GM19043 (cell line): ENCODE measurements around the gene CLIC5.
A peak's percentile ranks its signal among the peaks of the same experiment; 100 is the strongest.
"Not testable (repeated sequence)": the region's sequence is repeated elsewhere in the genome, so short reads cannot be mapped to it uniquely, and the experiment has no call there.

Source experiments
- ATAC-seq: cut with Tn5 transposase; IDR thresholded peaks from one replicate; pipeline ENCODE4 v1.9.1; 2021; ENCODE audit warnings: low read depth; ENCODE audit not compliant: unreplicated experiment

Gene CLIC5

DNA sequence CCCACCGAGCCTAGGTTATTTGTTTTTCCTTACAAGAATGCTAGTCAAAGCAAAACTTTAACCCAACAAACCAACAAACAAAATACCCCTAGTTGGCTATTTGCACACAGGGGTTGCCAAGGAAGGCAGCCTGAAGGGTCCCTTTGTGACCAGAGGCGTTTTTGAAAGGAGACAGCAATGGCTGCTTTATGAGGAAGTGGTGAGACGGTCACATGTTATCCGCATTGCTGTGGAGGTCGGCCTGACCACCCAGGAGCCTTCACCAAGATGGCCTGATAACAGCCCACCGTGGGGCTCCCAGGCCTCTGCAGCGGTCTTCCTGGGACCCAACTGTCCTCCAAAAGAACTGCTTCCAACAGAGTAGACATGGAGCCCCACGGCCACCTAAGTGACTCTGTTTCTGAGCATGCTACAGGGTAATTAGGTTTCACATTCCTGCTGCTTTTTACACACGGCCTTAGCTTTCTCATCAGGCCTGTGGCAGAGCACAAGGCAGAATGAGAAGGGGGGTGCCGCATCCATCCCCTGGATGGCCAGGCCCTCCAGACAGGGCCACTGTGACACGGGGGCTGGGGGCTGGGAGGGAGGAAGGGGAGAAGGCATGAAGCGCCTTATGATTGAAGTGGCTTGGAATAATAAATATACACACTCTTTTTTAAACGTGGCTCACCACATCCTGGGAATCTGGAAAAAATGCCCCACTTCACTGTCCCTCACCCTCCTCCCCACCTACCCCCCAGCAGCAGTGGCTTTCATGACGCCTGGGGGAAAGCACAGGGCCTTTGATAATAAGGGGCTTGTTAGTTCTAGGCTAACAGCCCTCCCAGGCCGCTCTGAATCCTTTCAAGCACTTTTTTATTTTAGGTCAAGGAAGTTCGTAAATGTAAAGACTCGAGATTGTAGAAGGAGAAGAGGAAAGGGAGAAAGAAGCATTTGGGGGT lies 86.0 kb downstream of the CLIC5 start:
- no peak for ATAC-seq

DNA sequence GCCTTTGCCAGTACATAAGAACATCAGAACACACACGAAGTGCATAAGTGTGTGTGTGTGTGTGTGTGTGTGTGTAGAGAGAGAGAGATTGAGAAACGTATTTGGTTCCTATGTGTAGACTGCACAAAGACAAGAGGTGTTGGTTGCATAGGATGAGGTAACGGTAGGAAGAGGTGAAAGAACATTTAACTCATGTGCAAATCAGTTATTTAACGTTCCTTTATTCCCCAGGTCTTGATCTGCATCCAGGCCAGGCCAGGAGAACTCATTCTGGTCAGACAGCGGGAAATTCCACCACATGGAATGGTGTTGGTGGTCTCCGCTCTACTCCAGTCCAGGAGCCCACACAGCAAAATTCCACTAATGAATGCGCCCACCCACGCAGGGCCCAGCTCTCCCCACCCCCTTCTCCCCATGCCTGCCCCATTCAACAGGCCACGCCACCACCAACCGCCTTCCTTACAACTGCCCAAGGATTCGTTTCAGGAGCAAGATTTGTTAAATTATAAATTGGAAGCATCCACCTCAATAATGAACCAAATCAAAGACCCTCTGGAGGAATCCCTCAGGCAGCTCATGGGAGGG lies 86.8 kb downstream of the CLIC5 start:
- no peak for ATAC-seq

- ATAC-seq = no peak
Measured at GRCh38 chr6:45927421-45928320, 88.0 kb downstream of the CLIC5 start.

DNA sequence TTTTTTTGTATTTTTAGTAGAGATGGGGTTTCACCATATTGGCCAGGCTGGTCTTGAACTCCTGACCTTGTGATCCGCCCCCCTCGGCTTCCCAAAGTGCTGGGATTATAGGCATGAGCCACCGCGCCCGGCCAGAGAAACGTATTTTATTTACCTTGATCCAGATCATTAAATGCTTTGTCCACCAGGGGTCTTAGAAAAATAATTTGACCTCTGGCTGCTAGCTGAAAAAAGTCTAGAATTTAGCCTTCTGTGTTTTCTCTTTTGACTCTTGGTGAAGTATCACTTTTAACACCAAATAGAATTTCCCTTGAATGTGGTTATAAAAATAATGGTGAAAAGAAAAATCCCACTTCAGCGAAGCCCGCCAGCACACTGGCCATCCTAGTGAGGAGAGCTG lies 89.2 kb downstream of the CLIC5 start:
- ATAC-seq = not testable (repeated sequence)

GRCh38 chr6:45924763-45925342 lies 90.8 kb downstream of the CLIC5 start:
- ATAC-seq = no peak

DNA sequence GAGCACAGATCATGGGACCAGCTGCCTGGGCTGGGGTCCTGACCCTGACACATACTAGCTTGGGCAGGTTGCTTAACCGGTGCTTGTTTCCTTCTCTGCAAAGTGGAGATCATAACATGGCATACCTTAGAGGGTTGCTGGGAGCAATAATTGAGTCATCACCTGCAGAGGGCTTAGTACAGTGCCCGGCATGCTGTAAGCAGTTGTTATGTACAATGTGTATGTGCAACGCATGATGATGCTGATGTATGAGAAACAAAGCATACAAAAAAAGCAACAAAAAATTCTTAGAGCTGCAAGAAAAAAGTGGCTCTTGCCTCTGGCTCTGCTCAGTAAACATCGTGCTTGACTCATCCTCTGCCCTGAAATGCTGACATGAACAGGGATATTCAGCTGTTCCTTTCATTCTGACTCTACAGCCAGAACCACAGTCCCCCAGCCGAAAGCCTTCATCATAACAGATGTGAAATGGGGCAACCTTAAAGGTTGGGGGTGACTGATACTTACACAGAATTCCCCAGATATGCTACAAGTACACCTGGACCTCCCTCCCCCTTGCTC lies 91.7 kb downstream of the CLIC5 start:
- ATAC-seq = peak; percentile 58

DNA sequence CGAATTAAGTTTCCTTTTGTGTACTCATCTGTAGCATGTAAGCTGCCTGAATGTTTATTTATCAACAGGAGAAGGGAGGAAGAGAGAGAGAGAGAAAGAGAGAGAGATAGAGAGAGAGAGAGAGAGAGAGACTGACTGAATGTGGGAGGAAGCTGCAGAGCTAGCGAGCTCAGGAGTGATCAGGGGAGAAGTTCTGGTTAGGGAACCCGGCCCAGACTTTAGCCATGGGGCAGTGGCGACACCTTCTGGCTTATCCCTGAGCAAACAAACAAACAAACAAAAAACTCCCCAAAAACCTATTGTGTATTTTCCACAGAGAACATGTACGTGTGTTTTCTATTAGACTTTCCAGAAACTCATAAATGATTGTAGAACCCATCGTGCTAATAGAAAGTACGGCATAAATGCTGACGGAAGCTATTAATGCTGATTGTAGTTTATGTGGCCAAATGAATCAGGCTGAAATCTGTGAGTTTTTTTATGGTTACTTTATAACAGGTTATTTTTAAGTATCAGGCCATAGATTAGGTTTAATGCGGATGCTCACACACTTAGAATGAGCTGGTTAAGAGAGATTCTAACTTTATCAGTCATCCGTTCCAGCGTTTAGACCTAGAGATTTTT lies 92.8 kb downstream of the CLIC5 start:
- no peak for ATAC-seq

GRCh38 chr6:45921691-45922281 lies 93.9 kb downstream of the CLIC5 start:
- no peak for ATAC-seq

- ATAC-seq = peak; percentile 62
Measured at GRCh38 chr6:45920819-45921511, 94.7 kb downstream of the CLIC5 start.

- ATAC-seq = no peak
Measured at GRCh38 chr6:45917439-45917838, 98.2 kb downstream of the CLIC5 start.

- ATAC-seq = no peak
Measured at GRCh38 chr6:45916692-45917091, 99.0 kb downstream of the CLIC5 start.

GRCh38 chr6:45915780-45916468 lies 99.7 kb downstream of the CLIC5 start:
- no peak for ATAC-seq

DNA sequence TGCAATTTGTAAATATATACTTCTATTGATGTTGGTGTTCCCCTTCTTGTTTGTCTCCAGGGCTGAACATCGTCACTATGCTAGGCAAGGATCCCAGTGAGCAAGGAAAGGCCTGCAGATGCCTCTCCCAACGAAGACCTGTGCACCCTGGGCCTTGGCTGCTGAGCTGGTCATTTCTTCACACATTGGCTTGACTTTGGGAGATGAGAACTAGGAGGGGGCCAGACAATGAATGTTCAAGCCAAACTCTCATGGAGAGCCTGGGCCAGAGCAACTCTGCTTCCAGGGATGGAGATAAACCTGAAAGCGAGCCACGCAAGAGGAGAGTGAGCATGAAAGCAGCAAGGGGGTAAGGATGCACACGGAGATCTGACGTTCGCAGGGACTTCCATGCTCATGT lies 104.0 kb downstream of the CLIC5 start:
- no peak for ATAC-seq

GRCh38 chr6:45903959-45904358 lies 111.7 kb downstream of the CLIC5 start:
- no peak for ATAC-seq

GRCh38 chr6:45902984-45903383 lies 112.7 kb downstream of the CLIC5 start:
- no peak for ATAC-seq

DNA sequence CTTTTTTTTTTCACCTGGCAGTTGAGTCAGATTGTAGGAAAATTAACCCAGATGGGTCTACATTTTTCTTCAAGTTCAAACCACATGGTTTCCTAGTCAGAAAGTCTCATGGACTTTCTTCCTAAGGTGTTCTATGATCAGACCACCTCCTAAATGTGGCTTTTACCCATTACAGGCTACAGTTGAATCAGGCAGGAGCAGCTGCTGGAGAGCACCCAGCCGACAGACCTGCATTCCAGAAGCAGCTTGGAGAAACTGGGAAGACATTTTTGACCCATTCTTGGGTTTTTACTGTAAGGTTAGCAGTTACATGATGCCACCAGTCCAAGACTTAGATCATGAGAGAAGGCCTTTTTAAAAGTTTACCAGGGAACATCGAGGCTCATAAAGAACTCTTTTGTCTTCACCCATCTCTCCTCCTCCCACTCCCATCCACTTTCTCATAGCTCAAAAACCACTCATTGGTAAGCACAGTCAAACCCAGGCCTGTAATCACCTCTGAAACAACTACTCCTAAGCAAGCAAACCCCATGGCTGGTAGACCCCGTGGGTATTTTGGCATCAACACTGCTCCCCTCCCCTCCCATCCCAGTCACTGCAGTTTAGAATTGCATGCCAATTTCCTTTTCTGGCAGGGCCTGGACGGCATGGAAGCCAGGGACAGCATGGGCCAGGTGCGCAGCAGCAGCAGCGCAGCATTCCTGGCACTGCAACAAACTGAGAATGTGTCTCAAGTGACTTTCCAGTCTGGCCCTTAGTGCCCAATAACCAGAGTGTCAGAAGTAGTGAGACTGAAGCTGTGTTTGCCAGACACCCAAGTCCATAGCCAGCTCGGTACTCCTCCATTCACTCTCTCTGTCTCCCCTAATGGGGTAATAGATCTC lies 113.7 kb downstream of the CLIC5 start:
- no peak for ATAC-seq
